Activated CD4-positive, alpha-beta T cell treated with anti-CD3 and anti-CD28 coated beads, Interleukin-2, amount 10 ng/mL, durations not matched to agents 24 days and 14 days (primary cell): ENCODE results near the gene HIPK2. TPM values are rescaled to one million over a fixed set of nuclear protein-coding genes. Genes with fewer than 3 reads are reported as not detected.

Source experiments
- DNase-seq: peaks from one replicate; pipeline ENCODE4 v3.0.0; 2022
- H3K27ac Mint-ChIP-seq: one replicate; pipeline ENCODE4 v1.8.0; 2022; ENCODE audit warnings: mild to moderate bottlenecking, mixed read lengths
- H3K27me3 Mint-ChIP-seq: one replicate; pipeline ENCODE4 v1.8.0; 2022; ENCODE audit warnings: mixed read lengths
- H3K36me3 Mint-ChIP-seq: one replicate; pipeline ENCODE4 v1.8.0; 2022; ENCODE audit warnings: low read depth, mild to moderate bottlenecking, mixed read lengths
- H3K4me1 Mint-ChIP-seq: one replicate; pipeline ENCODE4 v1.8.0; 2021; ENCODE audit warnings: mixed read lengths
- H3K4me3 Mint-ChIP-seq: one replicate; pipeline ENCODE4 v1.8.0; 2022; ENCODE audit warnings: mild to moderate bottlenecking, moderate library complexity, mixed read lengths
- H3K9me3 Mint-ChIP-seq: one replicate; pipeline ENCODE4 v1.8.0; 2021; ENCODE audit warnings: mixed read lengths
- intact Hi-C: fragments of 100-400 bp; cut with micrococcal nuclease; formaldehyde crosslinking; loops from one replicate; pipeline ENCODE4 v1.15.1; 2023
- total RNA-seq: library from RNA; stranded (reverse); gene quantifications from 2 replicates; pipeline ENCODE4 v1.2.3, GENCODE V29; 2022

HIPK2 gene
- total RNA-seq, 1 donor from 2014 or later, result 26.1 TPM

GRCh38 chr7:139591550-139592195 is 186.1 kb downstream of the HIPK2 start:
- intact Hi-C loops, result no loop called here
- Mint-ChIP-seq H3K36me3 (peaks cover 34% of the 10 kb centered on the region), H3K27me3 (no peaks in the 10 kb centered on the region), H3K4me3 (no peak overlapping the region), H3K4me1 (peaks cover 4% of the 10 kb centered on the region), H3K27ac (no peak overlapping the region), H3K9me3 (no peaks in the 10 kb centered on the region)
- no peak for DNase-seq

DNA sequence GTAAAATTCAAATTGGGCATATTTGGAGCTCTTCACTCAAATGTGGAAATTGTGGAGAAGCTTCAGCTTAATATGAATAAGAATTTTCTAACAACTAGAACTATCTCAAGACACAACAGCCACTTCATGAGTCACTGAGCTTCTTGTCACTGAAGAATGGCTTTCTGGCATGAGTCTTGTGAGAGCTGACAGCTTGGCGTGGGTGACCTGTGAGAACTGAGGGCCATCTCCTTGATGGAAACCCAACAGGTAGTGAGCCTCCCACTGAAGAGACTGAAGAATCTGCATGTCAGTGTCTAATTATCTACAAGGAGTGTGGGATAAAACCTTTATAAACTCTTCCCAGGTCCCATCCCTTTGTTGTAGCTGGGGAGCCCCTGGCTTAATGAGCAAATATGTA is 188.3 kb downstream of the HIPK2 start:
- no peaks in the 10 kb centered on the region for H3K9me3 Mint-ChIP-seq
- intact Hi-C loops, result no loop called here
- H3K4me3 Mint-ChIP-seq, result no peak overlapping the region
- peaks cover 27% of the 10 kb centered on the region for H3K36me3 Mint-ChIP-seq
- DNase-seq, result no peak
- H3K27ac Mint-ChIP-seq, result no peak overlapping the region
- peaks cover 4% of the 10 kb centered on the region for H3K4me1 Mint-ChIP-seq
- no peaks in the 10 kb centered on the region for H3K27me3 Mint-ChIP-seq

GRCh38 chr7:139588632-139589031 is 189.2 kb downstream of the HIPK2 start:
- no peak overlapping the region for H3K4me3 Mint-ChIP-seq
- DNase-seq, result no peak
- intact Hi-C loops, result no loop called here
- no peak overlapping the region for H3K27ac Mint-ChIP-seq
- H3K27me3 Mint-ChIP-seq, result no peaks in the 10 kb centered on the region
- peaks cover 12% of the 10 kb centered on the region for H3K4me1 Mint-ChIP-seq
- peaks cover 26% of the 10 kb centered on the region for H3K36me3 Mint-ChIP-seq
- H3K9me3 Mint-ChIP-seq, result no peaks in the 10 kb centered on the region

- H3K9me3 Mint-ChIP-seq, result no peaks in the 10 kb centered on the region
- H3K27me3 Mint-ChIP-seq, result no peaks in the 10 kb centered on the region
- no peak for DNase-seq
- H3K4me3 Mint-ChIP-seq, result no peak overlapping the region
- peaks cover 26% of the 10 kb centered on the region for H3K36me3 Mint-ChIP-seq
- H3K4me1 Mint-ChIP-seq, result peaks cover 17% of the 10 kb centered on the region
- no peak overlapping the region for H3K27ac Mint-ChIP-seq
- intact Hi-C loops, result no loop called here
These were observed 190.3 kb downstream of the HIPK2 start for GRCh38 chr7:139587535-139587934.

DNA sequence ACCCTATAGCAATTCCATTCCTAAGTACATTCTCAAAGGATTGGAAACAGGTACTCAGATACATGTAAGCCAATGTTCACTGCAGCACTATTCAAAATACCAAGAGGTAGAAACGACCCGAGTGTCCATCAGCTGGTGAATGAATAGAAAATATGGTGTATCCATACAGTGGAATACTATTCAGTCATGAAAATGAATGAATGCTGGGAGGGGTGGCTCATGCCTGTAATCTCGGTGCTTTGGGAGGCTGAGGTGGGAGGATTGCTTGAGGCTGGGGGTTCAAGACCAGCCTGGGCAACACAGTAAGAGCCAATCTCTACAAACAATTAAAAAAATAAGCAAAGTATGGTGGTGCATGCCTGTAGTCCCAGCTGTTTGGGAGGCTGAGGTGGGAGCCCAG is 191.5 kb downstream of the HIPK2 start:
- H3K4me3 Mint-ChIP-seq, result no peak overlapping the region
- no peak for DNase-seq
- H3K36me3 Mint-ChIP-seq, result peaks cover 18% of the 10 kb centered on the region
- no peak overlapping the region for H3K27ac Mint-ChIP-seq
- H3K4me1 Mint-ChIP-seq, result peaks cover 17% of the 10 kb centered on the region
- no peaks in the 10 kb centered on the region for H3K9me3 Mint-ChIP-seq
- intact Hi-C loops, result no loop called here
- no peaks in the 10 kb centered on the region for H3K27me3 Mint-ChIP-seq

DNA sequence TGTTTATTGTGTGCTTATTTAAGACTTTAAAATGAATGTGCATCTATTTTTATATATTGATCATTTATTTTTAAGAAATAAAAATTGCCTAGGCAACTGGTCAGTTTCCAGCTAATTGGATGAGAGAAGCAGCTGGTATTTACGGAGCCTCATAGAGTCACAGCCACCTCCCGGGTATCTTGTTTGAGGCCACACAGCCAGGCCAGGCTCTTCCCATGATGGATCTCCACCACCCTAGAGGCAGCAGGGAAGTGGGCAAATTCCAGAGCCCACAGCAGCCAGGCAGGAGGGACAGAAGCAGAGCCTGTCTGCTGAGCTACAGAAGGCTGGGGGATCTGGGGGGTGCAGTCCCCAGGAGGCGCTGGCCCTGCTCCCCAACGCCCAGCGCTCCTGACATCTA is 192.8 kb downstream of the HIPK2 start:
- peaks cover 18% of the 10 kb centered on the region for H3K36me3 Mint-ChIP-seq
- H3K4me1 Mint-ChIP-seq, result peaks cover 17% of the 10 kb centered on the region
- no peak for DNase-seq
- H3K4me3 Mint-ChIP-seq, result no peak overlapping the region
- no peak overlapping the region for H3K27ac Mint-ChIP-seq
- H3K9me3 Mint-ChIP-seq, result no peaks in the 10 kb centered on the region
- intact Hi-C loops, result no loop called here
- H3K27me3 Mint-ChIP-seq, result no peaks in the 10 kb centered on the region

- Mint-ChIP-seq H3K4me3 (no peak overlapping the region), H3K27me3 (no peaks in the 10 kb centered on the region), H3K27ac (no peak overlapping the region)
These were observed 193.8 kb downstream of the HIPK2 start for GRCh38 chr7:139583826-139584553.

DNA sequence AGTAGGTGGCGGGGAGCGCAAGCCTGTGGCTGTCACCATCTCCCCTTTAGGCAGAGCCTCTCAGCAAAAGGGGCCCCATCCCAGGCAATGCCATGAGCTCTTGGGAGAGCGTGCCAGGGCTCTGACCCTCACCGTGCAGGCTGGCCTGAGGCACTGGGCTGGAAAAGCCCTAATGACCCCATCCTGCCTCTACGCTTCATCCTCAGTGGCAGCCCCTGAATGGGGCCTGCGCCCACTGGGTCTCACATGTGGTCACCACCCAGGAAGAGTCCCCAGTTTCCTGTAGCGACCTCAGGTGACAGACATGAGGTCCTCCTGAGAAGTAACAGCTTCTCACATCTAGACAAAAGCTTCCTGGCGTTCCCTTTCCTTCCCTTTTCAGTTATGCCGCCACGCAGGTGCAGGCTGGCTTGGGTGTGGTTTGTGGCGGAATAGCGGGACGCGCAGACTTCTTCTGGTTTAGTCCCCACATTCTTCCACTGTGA is 195.1 kb downstream of the HIPK2 start:
- intact Hi-C loops, result no loop called here
- Mint-ChIP-seq H3K4me3 (no peak overlapping the region), H3K27ac (no peak overlapping the region), H3K4me1 (peaks cover 14% of the 10 kb centered on the region), H3K36me3 (peaks cover 15% of the 10 kb centered on the region), H3K27me3 (no peaks in the 10 kb centered on the region), H3K9me3 (no peaks in the 10 kb centered on the region)
- DNase-seq, result no peak

More at GRCh38 chr7:139583826-139584553, 193.8 kb downstream of the HIPK2 start:
- H3K4me1 Mint-ChIP-seq, result peaks cover 17% of the 10 kb centered on the region
- DNase-seq, result no peak
- intact Hi-C loops, result no loop called here
- H3K36me3 Mint-ChIP-seq, result peaks cover 17% of the 10 kb centered on the region
- no peaks in the 10 kb centered on the region for H3K9me3 Mint-ChIP-seq

DNA sequence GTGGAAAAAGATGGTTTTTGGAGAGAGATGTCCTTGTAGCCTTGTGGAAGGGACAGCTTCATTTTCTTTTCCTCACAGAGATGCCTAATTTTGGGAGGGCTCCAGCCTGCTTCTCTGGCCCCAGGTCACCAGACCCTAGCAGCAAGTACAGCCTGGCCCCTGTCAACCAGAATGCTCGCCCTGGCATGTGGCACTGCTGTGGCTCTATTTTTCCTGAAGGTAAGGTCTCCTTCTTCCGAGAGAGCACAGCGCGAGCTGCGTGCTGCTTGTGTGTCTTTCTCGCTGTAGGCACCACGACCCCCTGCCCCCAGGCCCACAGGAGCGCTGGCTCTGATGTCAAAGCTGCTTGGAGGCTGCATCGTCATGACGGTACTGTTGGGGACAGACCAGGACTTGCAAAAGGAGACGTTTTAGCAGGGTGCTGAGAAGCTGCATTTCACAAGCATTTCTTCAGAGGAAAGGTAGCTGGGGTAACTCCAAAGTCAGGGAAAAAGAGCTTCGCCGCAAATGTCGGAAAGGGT is 195.6 kb downstream of the HIPK2 start:
- Mint-ChIP-seq H3K36me3 (peaks cover 14% of the 10 kb centered on the region), H3K27me3 (no peaks in the 10 kb centered on the region), H3K4me1 (peaks cover 14% of the 10 kb centered on the region), H3K27ac (no peak overlapping the region), H3K9me3 (no peaks in the 10 kb centered on the region), H3K4me3 (no peak overlapping the region)
- DNase-seq, result no peak
- intact Hi-C loops, result no loop called here

DNA sequence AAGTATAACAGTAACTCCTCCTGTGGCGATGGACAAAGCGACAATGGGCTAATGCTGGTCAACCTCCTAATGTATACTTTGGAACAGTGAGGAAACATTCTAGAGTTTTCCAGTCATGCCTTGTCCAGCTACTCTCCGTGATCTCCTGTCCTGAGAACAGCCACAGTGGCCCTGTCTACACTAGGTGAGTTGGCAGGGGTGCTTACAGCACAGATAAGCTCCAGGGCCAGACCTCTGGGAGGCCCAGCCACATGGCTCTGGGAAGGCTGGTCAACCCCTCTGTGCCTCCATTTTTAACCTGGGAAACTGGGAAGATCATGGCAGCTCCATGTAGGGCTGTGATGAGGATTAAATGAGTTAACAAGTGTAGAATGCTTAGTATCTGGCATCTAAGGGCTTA is 197.4 kb downstream of the HIPK2 start:
- no peak for DNase-seq
- H3K27ac Mint-ChIP-seq, result no peak overlapping the region
- intact Hi-C loops, result no loop called here
- H3K4me1 Mint-ChIP-seq, result peaks cover 14% of the 10 kb centered on the region
- H3K27me3 Mint-ChIP-seq, result no peaks in the 10 kb centered on the region
- H3K4me3 Mint-ChIP-seq, result no peak overlapping the region
- no peaks in the 10 kb centered on the region for H3K9me3 Mint-ChIP-seq
- H3K36me3 Mint-ChIP-seq, result peaks cover 9% of the 10 kb centered on the region

DNA sequence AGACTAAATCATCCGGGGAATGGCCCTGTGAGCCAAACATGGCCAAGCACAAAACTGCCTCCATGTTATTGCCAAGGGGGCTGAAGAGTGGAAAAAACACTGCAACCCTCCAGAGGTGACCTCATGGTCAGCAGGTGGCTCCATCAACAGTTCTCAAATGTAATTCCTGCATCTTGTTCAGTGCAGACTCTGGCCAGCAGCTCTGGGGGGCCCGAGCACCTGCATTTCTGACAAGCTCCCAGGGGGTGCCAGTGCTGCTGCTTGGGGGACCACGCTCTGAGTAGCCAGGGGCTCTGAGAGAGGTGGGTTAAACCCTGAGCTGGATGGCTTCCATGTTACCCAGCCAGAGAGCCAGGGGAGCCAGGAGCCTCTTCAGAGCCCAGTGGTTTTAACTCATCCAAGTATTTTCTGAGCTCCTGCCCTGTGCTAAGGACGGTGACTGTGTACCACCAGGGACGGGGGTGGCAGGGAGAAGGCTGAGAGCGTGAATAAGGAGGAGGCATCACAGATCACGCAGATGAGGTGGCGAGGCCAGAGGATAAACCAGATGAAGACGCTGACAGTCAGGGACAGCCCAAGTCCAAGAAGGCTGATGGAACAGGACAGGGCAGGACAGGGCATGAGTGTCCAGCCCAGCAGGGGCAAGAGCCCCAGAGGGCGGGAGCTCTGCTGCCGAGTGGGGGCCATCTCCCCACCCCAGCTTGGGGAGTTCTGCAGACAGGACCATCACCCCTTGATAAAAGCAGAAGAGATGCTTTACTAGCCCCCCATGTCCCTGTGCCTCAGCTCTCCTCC is 201.4 kb downstream of the HIPK2 start:
- intact Hi-C loops, result no loop called here
- Mint-ChIP-seq H3K27me3 (no peaks in the 10 kb centered on the region), H3K9me3 (no peaks in the 10 kb centered on the region), H3K4me3 (no peak overlapping the region), H3K4me1 (no peaks in the 10 kb centered on the region), H3K36me3 (peaks cover 6% of the 10 kb centered on the region), H3K27ac (no peak overlapping the region)
- DNase-seq, result no peak

DNA sequence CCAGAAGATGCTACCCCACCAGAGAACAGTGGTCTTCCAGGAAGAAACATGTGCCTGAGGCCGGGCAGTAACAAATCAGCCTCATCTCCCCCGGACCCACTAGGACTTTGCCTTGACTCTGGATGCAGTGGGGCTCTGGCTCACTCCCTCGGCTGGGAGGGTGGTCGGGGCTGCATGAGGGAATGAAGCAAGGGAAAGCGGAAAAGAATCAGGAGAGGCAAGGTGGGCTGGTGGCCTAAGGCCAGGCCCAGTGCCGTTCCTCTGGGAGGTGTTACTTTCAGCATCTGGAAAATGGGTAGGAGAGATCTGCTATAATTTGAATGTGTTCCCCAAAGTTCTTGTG is 202.5 kb downstream of the HIPK2 start:
- Mint-ChIP-seq H3K36me3 (peaks cover 7% of the 10 kb centered on the region), H3K27ac (no peak overlapping the region), H3K4me1 (no peaks in the 10 kb centered on the region), H3K27me3 (no peaks in the 10 kb centered on the region), H3K4me3 (no peak overlapping the region), H3K9me3 (no peaks in the 10 kb centered on the region)
- intact Hi-C loops, result no loop called here
- DNase-seq, result no peak

- H3K4me3 Mint-ChIP-seq, result no peak overlapping the region
- peaks cover 5% of the 10 kb centered on the region for H3K36me3 Mint-ChIP-seq
- no peak overlapping the region for H3K27ac Mint-ChIP-seq
- H3K4me1 Mint-ChIP-seq, result no peaks in the 10 kb centered on the region
- no peak for DNase-seq
- no peaks in the 10 kb centered on the region for H3K9me3 Mint-ChIP-seq
- intact Hi-C loops, result no loop called here
- no peaks in the 10 kb centered on the region for H3K27me3 Mint-ChIP-seq
These were observed 203.0 kb downstream of the HIPK2 start for GRCh38 chr7:139574618-139575337.
